ENCODE results near the gene ADGRV1.

DNA sequence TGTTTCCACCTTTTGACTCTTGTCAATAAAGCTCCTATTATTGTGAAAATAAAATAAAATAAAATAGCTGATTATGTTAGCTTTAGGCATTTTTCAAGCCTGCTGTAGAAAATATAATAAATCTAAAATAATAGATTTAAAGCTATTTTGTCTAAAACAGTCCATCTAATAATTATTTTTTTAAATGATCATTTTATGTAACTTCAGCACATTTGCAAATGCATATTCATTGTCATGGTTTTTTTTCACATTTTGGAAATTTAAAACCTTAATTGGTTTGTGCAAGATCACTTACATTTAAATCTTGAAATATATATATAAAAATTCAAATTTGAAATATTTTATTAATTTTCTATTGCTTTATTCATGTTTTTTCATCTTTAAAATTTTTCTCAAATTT, 159.8 kb downstream of the ADGRV1 start:
- TF ChIP-seq, protein P1, sequence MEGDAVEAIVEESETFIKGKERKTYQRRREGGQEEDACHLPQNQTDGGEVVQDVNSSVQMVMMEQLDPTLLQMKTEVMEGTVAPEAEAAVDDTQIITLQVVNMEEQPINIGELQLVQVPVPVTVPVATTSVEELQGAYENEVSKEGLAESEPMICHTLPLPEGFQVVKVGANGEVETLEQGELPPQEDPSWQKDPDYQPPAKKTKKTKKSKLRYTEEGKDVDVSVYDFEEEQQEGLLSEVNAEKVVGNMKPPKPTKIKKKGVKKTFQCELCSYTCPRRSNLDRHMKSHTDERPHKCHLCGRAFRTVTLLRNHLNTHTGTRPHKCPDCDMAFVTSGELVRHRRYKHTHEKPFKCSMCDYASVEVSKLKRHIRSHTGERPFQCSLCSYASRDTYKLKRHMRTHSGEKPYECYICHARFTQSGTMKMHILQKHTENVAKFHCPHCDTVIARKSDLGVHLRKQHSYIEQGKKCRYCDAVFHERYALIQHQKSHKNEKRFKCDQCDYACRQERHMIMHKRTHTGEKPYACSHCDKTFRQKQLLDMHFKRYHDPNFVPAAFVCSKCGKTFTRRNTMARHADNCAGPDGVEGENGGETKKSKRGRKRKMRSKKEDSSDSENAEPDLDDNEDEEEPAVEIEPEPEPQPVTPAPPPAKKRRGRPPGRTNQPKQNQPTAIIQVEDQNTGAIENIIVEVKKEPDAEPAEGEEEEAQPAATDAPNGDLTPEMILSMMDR (IDR thresholded peaks at IDR 0.05), result no peak
- TF ChIP-seq POLR2A (IDR thresholded peaks at IDR 0.05), result no peak
